ENCODE data around the gene RUBCNL. TPM values are rescaled to one million over a fixed set of nuclear protein-coding genes. Genes with fewer than 3 reads are reported as not detected.
"Not testable (repeated sequence)": the region's sequence is repeated elsewhere in the genome, so short reads cannot be mapped to it uniquely, and the experiment has no call there.

RUBCNL gene
- total and polyA plus RNA-seq, 5 donors, result 0.36 to 1.8 (median 1.1) TPM

GRCh38 chr13:46374710-46375109, 12.3 kb downstream of the RUBCNL start:
- Histone ChIP-seq H3K27me3 (ENCODE audit: control insufficient read depth, insufficient read depth) (no peaks in the 10 kb centered on the region), H3K9me3 (ENCODE audit: control insufficient read depth, low read length) (no peaks in the 10 kb centered on the region), H3K4me3 (ENCODE audit: low read length) (no peak overlapping the region), H3K4me1 (ENCODE audit: control insufficient read depth, insufficient read depth, low read length) (no peaks in the 10 kb centered on the region), H3K27ac (ENCODE audit: low read length) (no peak overlapping the region)
- intact Hi-C loops (cut with DNase I), result no loop called here
- DNase-seq, result no peak
- WGBS, result 78% methylated on average over 2 of the region's 2 CpGs
- no peak for ATAC-seq

- DNase-seq (no peak), ATAC-seq (peak in 1 of 2 donors; percentile 48)
- Histone ChIP-seq H3K27ac (ENCODE audit: low read length) (no peak overlapping the region), H3K9me3 (ENCODE audit: control insufficient read depth, low read length) (no peaks in the 10 kb centered on the region), H3K27me3 (ENCODE audit: control insufficient read depth, insufficient read depth) (no peaks in the 10 kb centered on the region), H3K4me1 (ENCODE audit: control insufficient read depth, insufficient read depth, low read length) (no peaks in the 10 kb centered on the region), H3K4me3 (ENCODE audit: low read length) (no peak overlapping the region)
- WGBS, result 66% methylated on average over 1 of the region's 1 CpG
- intact Hi-C loops (cut with DNase I), result no loop called here
Observed at GRCh38 chr13:46373623-46374022, 13.4 kb downstream of the RUBCNL start.

- H3K9me3 ChIP-seq (ENCODE audit: control insufficient read depth, low read length); DNase-seq; ATAC-seq; intact Hi-C loops (cut with DNase I); H3K4me3 ChIP-seq (ENCODE audit: low read length); H3K27me3 ChIP-seq (ENCODE audit: control insufficient read depth, insufficient read depth); H3K27ac ChIP-seq (ENCODE audit: low read length); H3K4me1 ChIP-seq (ENCODE audit: control insufficient read depth, insufficient read depth, low read length): not testable (repeated sequence)
- 92% methylated on average over 8 of the region's 8 CpGs for WGBS
Observed at GRCh38 chr13:46372938-46373337, 14.1 kb downstream of the RUBCNL start.

GRCh38 chr13:46372071-46372470, 15.0 kb downstream of the RUBCNL start:
- Histone ChIP-seq H3K4me3 (ENCODE audit: low read length) (no peak overlapping the region), H3K27me3 (ENCODE audit: control insufficient read depth, insufficient read depth) (no peaks in the 10 kb centered on the region), H3K27ac (ENCODE audit: low read length) (no peak overlapping the region), H3K9me3 (ENCODE audit: control insufficient read depth, low read length) (no peaks in the 10 kb centered on the region), H3K4me1 (ENCODE audit: control insufficient read depth, insufficient read depth, low read length) (no peaks in the 10 kb centered on the region)
- intact Hi-C loops (cut with DNase I), result no loop called here
- WGBS, result 84% methylated on average over 9 of the region's 9 CpGs
- ATAC-seq (no peak), DNase-seq (no peak)

- Histone ChIP-seq H3K4me1 (ENCODE audit: control insufficient read depth, insufficient read depth, low read length) (no peaks in the 10 kb centered on the region), H3K9me3 (ENCODE audit: control insufficient read depth, low read length) (no peaks in the 10 kb centered on the region), H3K27me3 (ENCODE audit: control insufficient read depth, insufficient read depth) (no peaks in the 10 kb centered on the region), H3K4me3 (ENCODE audit: low read length) (no peak overlapping the region), H3K27ac (ENCODE audit: low read length) (no peak overlapping the region)
- DNase-seq (no peak), ATAC-seq (no peak)
- WGBS, result 23% methylated on average over 4 of the region's 4 CpGs
- intact Hi-C loops (cut with DNase I), result no loop called here
Observed at GRCh38 chr13:46369506-46370277, 17.4 kb downstream of the RUBCNL start.

- 74% methylated on average over 3 of the region's 3 CpGs for WGBS
- Histone ChIP-seq H3K27ac (ENCODE audit: low read length) (no peak overlapping the region), H3K4me1 (ENCODE audit: control insufficient read depth, insufficient read depth, low read length) (no peaks in the 10 kb centered on the region), H3K4me3 (ENCODE audit: low read length) (no peak overlapping the region), H3K27me3 (ENCODE audit: control insufficient read depth, insufficient read depth) (no peaks in the 10 kb centered on the region), H3K9me3 (ENCODE audit: control insufficient read depth, low read length) (no peaks in the 10 kb centered on the region)
- intact Hi-C loops (cut with DNase I), result no loop called here
- ATAC-seq (no peak), DNase-seq (no peak)
Observed at GRCh38 chr13:46367617-46368327, 19.3 kb downstream of the RUBCNL start.

- intact Hi-C loops (cut with DNase I), result no loop called here
- Histone ChIP-seq H3K4me1 (ENCODE audit: control insufficient read depth, insufficient read depth, low read length) (no peaks in the 10 kb centered on the region), H3K27me3 (ENCODE audit: control insufficient read depth, insufficient read depth) (no peaks in the 10 kb centered on the region), H3K27ac (ENCODE audit: low read length) (no peak overlapping the region), H3K9me3 (ENCODE audit: control insufficient read depth, low read length) (no peaks in the 10 kb centered on the region), H3K4me3 (ENCODE audit: low read length) (no peak overlapping the region)
- DNase-seq (no peak), ATAC-seq (no peak)
- WGBS, result 72% methylated on average over 7 of the region's 7 CpGs
Observed at GRCh38 chr13:46361276-46361934, 25.6 kb downstream of the RUBCNL start.

- no peak for ATAC-seq
- intact Hi-C loops (cut with DNase I), result no loop called here
- Histone ChIP-seq H3K27ac (ENCODE audit: low read length) (no peak overlapping the region), H3K9me3 (ENCODE audit: control insufficient read depth, low read length) (no peaks in the 10 kb centered on the region), H3K27me3 (ENCODE audit: control insufficient read depth, insufficient read depth) (no peaks in the 10 kb centered on the region), H3K4me3 (ENCODE audit: low read length) (no peak overlapping the region), H3K4me1 (ENCODE audit: control insufficient read depth, insufficient read depth, low read length) (no peaks in the 10 kb centered on the region)
- DNase-seq, result no peak
- 93% methylated on average over 3 of the region's 3 CpGs for WGBS
Observed at GRCh38 chr13:46360604-46361003, 26.4 kb downstream of the RUBCNL start.

- H3K4me1 ChIP-seq (ENCODE audit: control insufficient read depth, insufficient read depth, low read length), result no peaks in the 10 kb centered on the region
- ATAC-seq, result no peak
- no peak overlapping the region for H3K27ac ChIP-seq (ENCODE audit: low read length)
- 88% methylated on average over 1 of the region's 1 CpG for WGBS
- no peaks in the 10 kb centered on the region for H3K9me3 ChIP-seq (ENCODE audit: control insufficient read depth, low read length)
- intact Hi-C loops (cut with DNase I), result no loop called here
- no peaks in the 10 kb centered on the region for H3K27me3 ChIP-seq (ENCODE audit: control insufficient read depth, insufficient read depth)
- DNase-seq, result no peak
- H3K4me3 ChIP-seq (ENCODE audit: low read length), result no peak overlapping the region
Observed at GRCh38 chr13:46359714-46360113, 27.3 kb downstream of the RUBCNL start.

- whole genome bisulfite sequencing, result 80% methylated on average over 11 of the region's 11 CpGs
- H3K27me3 ChIP-seq (ENCODE audit: control insufficient read depth, insufficient read depth), result no peaks in the 10 kb centered on the region
- no peaks in the 10 kb centered on the region for H3K4me1 ChIP-seq (ENCODE audit: control insufficient read depth, insufficient read depth, low read length)
- no peaks in the 10 kb centered on the region for H3K9me3 ChIP-seq (ENCODE audit: control insufficient read depth, low read length)
- no peak overlapping the region for H3K4me3 ChIP-seq (ENCODE audit: low read length)
- DNase-seq (no peak), ATAC-seq (no peak)
- intact Hi-C loops (cut with DNase I), result no loop called here
- H3K27ac ChIP-seq (ENCODE audit: low read length), result no peak overlapping the region
Observed at GRCh38 chr13:46355901-46356590, 31.0 kb downstream of the RUBCNL start.

- H3K4me3 ChIP-seq (ENCODE audit: low read length), result no peak overlapping the region
- H3K4me1 ChIP-seq (ENCODE audit: control insufficient read depth, insufficient read depth, low read length), result no peaks in the 10 kb centered on the region
- ATAC-seq, result no peak
- H3K27ac ChIP-seq (ENCODE audit: low read length), result no peak overlapping the region
- no peaks in the 10 kb centered on the region for H3K9me3 ChIP-seq (ENCODE audit: control insufficient read depth, low read length)
- intact Hi-C loops (cut with DNase I), result no loop called here
- no peaks in the 10 kb centered on the region for H3K27me3 ChIP-seq (ENCODE audit: control insufficient read depth, insufficient read depth)
- WGBS, result 59% methylated on average over 5 of the region's 5 CpGs
- no peak for DNase-seq
Observed at GRCh38 chr13:46355088-46355468, 32.0 kb downstream of the RUBCNL start.

All from right cardiac atrium (tissue), 5 donors.